Psoas muscle (tissue), 8 donors: ENCODE measurements around the gene BICC1. TPM values are rescaled to one million over a fixed set of nuclear protein-coding genes. Genes with fewer than 3 reads are reported as not detected.
A peak's percentile ranks its signal among the peaks of the same experiment; 100 is the strongest.
"Not testable (repeated sequence)": the region's sequence is repeated elsewhere in the genome, so short reads cannot be mapped to it uniquely, and the experiment has no call there.

ENCODE experiments used
- ATAC-seq, 4 donors: fragments of 200-7000 bp; cut with Tn5 transposase; one replicate each; pipeline ENCODE4 v1.9.1; 2020; ENCODE audit warnings: moderate library complexity in 3 of 4, mild to moderate bottlenecking in 2 of 4
- DNase-seq, 2 donors: peaks; one replicate each; pipeline ENCODE4 v3.0.0-alpha.2; 2020
- H3K27ac ChIP-seq: fragments of 200-600 bp; one replicate; pipeline ENCODE4 v1.8.0; 2022
- H3K27me3 ChIP-seq, 3 donors: fragments of 200-600 bp in 1 of 3; one replicate each; pipeline versions ENCODE4 v1.6.1 to v1.8.0; 2013 to 2022; ENCODE audit warnings: low read length in 2 of 3, mild to moderate bottlenecking in 2 of 3, moderate library complexity in 1 of 3; ENCODE audit not compliant: insufficient read depth in 3 of 3
- H3K36me3 ChIP-seq, 2 donors: fragments of 200-600 bp in 1 of 2; one replicate each; pipeline versions ENCODE4 v1.6.1 to v1.8.0; 2013 to 2022; ENCODE audit warnings: low read depth in 1 of 2, mild to moderate bottlenecking in 1 of 2, moderate library complexity in 1 of 2; ENCODE audit not compliant: insufficient read depth in 1 of 2
- H3K4me1 ChIP-seq: fragments of 200-600 bp; one replicate; pipeline ENCODE4 v1.8.0; 2022
- H3K4me3 ChIP-seq: fragments of 200-600 bp; one replicate; pipeline ENCODE4 v1.8.0; 2022; ENCODE audit warnings: mild to moderate bottlenecking
- H3K9me3 ChIP-seq: fragments of 200-600 bp; one replicate; pipeline ENCODE4 v1.8.0; 2022
- WGBS, 3 donors: extraction: QIAGEN DNeasy Blood & Tissue Kit; methylation state at CpG; one replicate each; pipeline versions ENCODE4 v1.1.6 to v1.1.7; 2013; 5-methylcytosine and 5-hydroxymethylcytosine counted together
- intact Hi-C, 2 donors: fragments of 100-400 bp; cut with DNase I; formaldehyde crosslinking; loops; one replicate each; pipeline versions ENCODE4 v1.11.0 to v1.14.2; 2022
- polyA plus RNA-seq, 3 donors: library from polyadenylated mRNA; stranded (reverse); fragments of 200-250 nt; gene quantifications; one replicate each; pipeline ENCODE4 v1.2.3, GENCODE V29; 2013
- total RNA-seq, 4 donors: library from RNA; stranded (reverse); fragmentation: NEBNext Ultra II Directional in 2 of 4; extraction: Animal tissue kit (Norgen Biotek cat#: 25700) in 2 of 4; gene quantifications; one replicate each; pipeline versions ENCODE4 v1.2.1 to v1.2.4, GENCODE V29; 2021 to 2023
- TF ChIP-seq, protein P1 (sequence below): fragments of 200-600 bp; IDR thresholded peaks from one replicate; pipeline ENCODE4 v1.8.0; 2022; ENCODE audit warnings: antibody characterized with exemption
- donor health status: healthy with polysubstance abuse.
- donor health status: DM: no; HTN: no; CAD: no; lungs with moderate emphysema.
- donor health status: Bipolar disorder and iron deficiency.
- donor health status: healthy.
- donor health status: DM: yes; HTN: yes; CAD: no.
- donor health status: DM: no; HTN: no; CAD: no.
- donor health status: DM: no; HTN: no; CAD: no.
- donor health status: DM: yes; HTN: yes; CAD: no.

BICC1 gene
- total and polyA plus RNA-seq, 7 donors = 4.7 to 13.2 (median 6.9) TPM

DNA sequence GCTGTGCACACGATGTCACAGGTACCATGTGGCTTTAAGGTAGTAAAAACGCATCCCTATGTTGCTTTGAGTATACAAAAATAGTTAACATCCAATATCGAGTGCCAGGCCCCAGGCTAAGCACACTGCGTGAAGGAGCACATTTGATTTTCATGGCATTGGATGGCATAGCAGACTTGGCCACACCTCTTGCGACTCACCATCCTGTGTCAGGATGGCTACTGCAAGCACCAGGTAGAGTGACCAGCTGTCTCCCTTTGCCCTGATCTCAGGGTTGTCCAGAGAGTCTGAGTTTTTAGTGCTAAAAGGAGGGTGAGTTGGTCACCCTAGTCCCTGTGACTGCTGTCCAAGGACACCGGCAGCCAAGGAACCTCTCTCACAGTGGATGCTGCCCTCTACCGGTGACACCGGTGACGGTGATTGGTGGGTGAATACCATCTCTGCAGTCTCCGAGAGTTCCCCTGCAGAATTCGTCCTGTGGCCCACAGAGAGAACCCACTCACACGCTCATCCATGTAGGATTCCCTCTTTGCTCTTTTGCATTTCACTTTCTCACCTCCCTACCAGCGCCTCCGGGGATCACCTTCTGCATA lies 76.1 kb downstream of the BICC1 start:
- intact Hi-C loops = loop anchor here in 1 of 2 donors (10.0 kb wide), 1 partner anchor 174 kb away; no protein-coding TSS in a partner anchor
- 78 to 80% (median 79%) methylated on average over 14 of the region's 14 CpGs for WGBS, 3 donors
- peak; percentile 51 to 91 (median 86) for ATAC-seq

DNA sequence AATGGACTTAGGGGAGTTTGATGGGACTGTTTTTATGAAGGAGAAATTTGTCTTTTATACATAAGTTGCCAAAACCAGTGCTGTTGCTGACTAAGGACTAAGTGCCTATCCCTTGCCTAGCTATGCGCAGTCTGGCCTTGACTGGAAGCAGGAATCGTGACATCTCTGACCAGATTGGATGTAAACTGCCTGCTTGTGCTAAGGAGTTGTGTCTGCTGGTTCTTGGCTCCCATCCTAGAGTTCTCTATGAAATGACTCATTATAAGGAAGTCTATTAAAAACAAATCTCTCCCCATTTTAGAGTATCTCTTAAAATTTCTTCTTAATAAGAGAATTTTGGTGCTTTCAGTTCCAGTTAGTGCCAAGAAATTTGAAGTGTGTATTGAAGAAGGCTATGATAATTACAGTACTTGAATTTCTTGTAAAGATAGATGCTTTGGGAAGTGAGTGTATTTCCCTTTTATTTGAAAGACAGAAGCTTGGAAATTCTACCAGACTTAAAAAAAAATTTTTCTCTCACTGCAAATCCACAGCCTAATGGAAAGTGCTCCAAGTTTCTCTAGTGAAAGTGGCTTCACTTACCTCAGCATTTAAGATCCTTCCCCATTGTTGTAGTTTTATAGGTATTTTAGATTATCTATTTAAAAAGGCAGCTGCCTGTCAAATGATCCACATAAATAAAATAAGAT lies 77.6 kb downstream of the BICC1 start:
- TF ChIP-seq, protein P1, sequence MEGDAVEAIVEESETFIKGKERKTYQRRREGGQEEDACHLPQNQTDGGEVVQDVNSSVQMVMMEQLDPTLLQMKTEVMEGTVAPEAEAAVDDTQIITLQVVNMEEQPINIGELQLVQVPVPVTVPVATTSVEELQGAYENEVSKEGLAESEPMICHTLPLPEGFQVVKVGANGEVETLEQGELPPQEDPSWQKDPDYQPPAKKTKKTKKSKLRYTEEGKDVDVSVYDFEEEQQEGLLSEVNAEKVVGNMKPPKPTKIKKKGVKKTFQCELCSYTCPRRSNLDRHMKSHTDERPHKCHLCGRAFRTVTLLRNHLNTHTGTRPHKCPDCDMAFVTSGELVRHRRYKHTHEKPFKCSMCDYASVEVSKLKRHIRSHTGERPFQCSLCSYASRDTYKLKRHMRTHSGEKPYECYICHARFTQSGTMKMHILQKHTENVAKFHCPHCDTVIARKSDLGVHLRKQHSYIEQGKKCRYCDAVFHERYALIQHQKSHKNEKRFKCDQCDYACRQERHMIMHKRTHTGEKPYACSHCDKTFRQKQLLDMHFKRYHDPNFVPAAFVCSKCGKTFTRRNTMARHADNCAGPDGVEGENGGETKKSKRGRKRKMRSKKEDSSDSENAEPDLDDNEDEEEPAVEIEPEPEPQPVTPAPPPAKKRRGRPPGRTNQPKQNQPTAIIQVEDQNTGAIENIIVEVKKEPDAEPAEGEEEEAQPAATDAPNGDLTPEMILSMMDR = no peak
- no peak overlapping the region for H3K4me3 ChIP-seq
- no peaks in the 10 kb centered on the region for H3K27me3 ChIP-seq
- no peaks in the 10 kb centered on the region for H3K9me3 ChIP-seq
- WGBS, 3 donors = 49 to 73% (median 55%) methylated on average over 2 of the region's 2 CpGs
- DNase-seq (no peak), ATAC-seq (peak in 3 of 4 donors; percentile 40 to 64 (median 50))
- intact Hi-C loops = no loop called here
- no peaks in the 10 kb centered on the region for H3K36me3 ChIP-seq
- no peak overlapping the region for H3K27ac ChIP-seq
- no peaks in the 10 kb centered on the region for H3K4me1 ChIP-seq

More for the DNA sequence above, 76.1 kb downstream of the BICC1 start:
- Histone ChIP-seq H3K27ac (no peak overlapping the region), H3K4me3 (no peak overlapping the region), H3K27me3 (no peaks in the 10 kb centered on the region), H3K4me1 (no peaks in the 10 kb centered on the region), H3K9me3 (no peaks in the 10 kb centered on the region), H3K36me3 (no peaks in the 10 kb centered on the region)
- peak; percentile 37 to 64 for DNase-seq
- TF ChIP-seq, protein P1 = peak; percentile 42

DNA sequence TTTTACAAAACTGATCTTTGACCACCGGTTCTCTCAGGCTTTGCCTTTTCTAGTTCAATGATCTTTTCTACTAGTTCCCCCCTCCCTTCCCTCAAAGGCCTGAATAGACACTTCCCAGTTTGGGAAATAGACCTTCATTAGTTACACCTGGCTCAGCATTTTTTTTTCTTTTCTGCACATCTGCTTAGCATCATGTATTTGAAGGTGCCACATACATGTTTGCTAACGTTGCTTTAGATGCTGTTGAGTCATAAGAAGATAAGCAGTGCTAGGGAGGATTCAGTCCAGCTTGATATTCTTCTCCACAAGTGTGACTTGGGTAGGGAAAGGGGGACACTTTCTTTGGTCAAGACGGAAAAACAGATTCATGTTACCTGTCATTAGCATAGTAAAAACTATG lies 78.3 kb downstream of the BICC1 start:
- no peaks in the 10 kb centered on the region for H3K9me3 ChIP-seq
- H3K4me1 ChIP-seq = no peaks in the 10 kb centered on the region
- ATAC-seq = no peak
- no peaks in the 10 kb centered on the region for H3K36me3 ChIP-seq
- no peak overlapping the region for H3K27ac ChIP-seq
- DNase-seq = no peak
- intact Hi-C loops = no loop called here
- no peak overlapping the region for H3K4me3 ChIP-seq
- H3K27me3 ChIP-seq = no peaks in the 10 kb centered on the region
- 77 to 81% (median 79%) methylated on average over 3 of the region's 3 CpGs for WGBS, 3 donors
- TF ChIP-seq, protein P1 = no peak

DNA sequence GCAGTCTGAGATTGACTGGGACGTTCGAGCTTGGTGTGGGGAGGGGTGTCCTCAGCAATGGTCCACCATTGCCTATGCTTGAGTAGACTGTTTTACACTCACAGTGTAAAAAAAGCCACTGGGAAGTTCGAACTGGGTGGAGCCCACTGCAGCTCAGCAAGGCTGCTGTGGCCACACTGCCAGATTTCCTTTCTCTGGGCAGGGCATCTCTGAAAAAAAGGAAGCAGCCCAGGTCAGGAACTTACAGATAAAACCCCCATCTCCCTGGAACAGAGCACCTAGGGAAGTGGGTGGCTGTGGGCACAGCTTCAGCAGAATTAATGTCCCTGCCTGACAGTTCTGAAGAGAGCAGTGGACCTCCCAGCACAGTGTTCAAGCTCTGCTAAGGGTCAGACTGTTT lies 80.3 kb downstream of the BICC1 start:
- intact Hi-C loops = no loop called here
- no peak overlapping the region for H3K4me3 ChIP-seq
- H3K36me3 ChIP-seq = no peaks in the 10 kb centered on the region
- H3K27me3 ChIP-seq = no peaks in the 10 kb centered on the region
- no peaks in the 10 kb centered on the region for H3K4me1 ChIP-seq
- peaks cover 6% of the 10 kb centered on the region for H3K9me3 ChIP-seq
- 51 to 86% (median 72%) methylated on average over 3 of the region's 3 CpGs for WGBS, 3 donors
- ATAC-seq = no peak
- no peak overlapping the region for H3K27ac ChIP-seq
- peak in 1 of 2 donors; percentile 53 for DNase-seq
- TF ChIP-seq, protein P1 = no peak

DNA sequence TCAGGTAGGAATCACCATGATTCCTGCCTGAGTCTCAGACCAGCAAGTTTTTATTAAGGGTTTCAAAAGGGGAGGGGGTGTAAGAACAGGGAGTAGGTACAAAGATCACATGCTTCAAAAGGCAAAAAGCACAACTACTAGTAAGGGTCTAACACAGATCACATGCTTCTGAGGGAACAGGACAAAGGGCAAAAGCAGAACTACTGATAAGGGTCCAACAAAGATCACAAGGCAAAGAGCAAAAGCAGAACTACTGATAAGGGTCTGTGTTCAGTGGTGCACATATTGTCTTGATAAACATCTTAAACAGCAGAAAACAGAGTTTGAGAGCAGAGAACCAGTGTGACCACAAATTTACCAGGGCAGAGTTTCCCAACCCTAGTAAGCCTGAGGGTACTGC lies 84.5 kb downstream of the BICC1 start:
- H3K27me3 ChIP-seq, intact Hi-C loops: not testable (repeated sequence)

More for the DNA sequence above, 84.5 kb downstream of the BICC1 start:
- H3K9me3 ChIP-seq, H3K27ac ChIP-seq, ATAC-seq, H3K36me3 ChIP-seq, H3K4me1 ChIP-seq, H3K4me3 ChIP-seq, DNase-seq: not testable (repeated sequence)
